ENCODE data around the gene FKBP10. TPM values are rescaled to one million over a fixed set of nuclear protein-coding genes. Genes with fewer than 3 reads are reported as not detected.

Gene FKBP10, protein sequence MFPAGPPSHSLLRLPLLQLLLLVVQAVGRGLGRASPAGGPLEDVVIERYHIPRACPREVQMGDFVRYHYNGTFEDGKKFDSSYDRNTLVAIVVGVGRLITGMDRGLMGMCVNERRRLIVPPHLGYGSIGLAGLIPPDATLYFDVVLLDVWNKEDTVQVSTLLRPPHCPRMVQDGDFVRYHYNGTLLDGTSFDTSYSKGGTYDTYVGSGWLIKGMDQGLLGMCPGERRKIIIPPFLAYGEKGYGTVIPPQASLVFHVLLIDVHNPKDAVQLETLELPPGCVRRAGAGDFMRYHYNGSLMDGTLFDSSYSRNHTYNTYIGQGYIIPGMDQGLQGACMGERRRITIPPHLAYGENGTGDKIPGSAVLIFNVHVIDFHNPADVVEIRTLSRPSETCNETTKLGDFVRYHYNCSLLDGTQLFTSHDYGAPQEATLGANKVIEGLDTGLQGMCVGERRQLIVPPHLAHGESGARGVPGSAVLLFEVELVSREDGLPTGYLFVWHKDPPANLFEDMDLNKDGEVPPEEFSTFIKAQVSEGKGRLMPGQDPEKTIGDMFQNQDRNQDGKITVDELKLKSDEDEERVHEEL
- 340 and 384 TPM in 2 replicates for total RNA-seq

DNA sequence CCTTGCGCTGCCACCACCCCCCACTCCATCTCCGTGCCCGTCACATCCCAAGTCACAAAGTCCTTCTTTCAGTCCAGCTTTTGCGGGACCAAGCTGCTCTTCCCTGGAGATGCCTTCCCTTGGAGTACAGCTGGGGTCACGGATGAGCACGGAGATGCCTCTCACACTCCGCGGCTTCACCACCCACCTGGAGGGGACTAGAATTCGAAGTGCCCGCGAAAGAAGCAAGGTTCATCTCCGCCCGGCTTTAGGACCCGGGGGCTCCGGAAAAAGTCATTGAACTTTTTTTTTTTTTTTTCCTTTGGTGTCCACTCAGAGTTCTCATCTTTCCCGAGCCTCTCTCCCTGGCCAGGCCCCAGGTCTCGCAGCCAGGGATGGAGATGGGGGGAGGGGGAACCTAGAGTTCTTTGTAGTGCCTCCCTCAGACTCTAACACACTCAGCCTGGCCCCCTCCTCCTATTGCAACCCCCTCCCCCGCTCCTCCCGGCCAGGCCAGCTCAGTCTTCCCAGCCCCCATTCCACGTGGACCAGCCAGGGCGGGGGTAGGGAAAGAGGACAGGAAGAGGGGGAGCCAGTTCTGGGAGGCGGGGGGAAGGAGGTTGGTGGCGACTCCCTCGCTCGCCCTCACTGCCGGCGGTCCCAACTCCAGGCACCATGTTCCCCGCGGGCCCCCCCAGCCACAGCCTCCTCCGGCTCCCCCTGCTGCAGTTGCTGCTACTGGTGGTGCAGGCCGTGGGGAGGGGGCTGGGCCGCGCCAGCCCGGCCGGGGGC is at the start of gene FKBP10:
TSS of gene FKBP10 (plus strand) at position 624 of the 771 bp plus-strand sequence. CDS start at position 655, 31 bp downstream.

DNA sequence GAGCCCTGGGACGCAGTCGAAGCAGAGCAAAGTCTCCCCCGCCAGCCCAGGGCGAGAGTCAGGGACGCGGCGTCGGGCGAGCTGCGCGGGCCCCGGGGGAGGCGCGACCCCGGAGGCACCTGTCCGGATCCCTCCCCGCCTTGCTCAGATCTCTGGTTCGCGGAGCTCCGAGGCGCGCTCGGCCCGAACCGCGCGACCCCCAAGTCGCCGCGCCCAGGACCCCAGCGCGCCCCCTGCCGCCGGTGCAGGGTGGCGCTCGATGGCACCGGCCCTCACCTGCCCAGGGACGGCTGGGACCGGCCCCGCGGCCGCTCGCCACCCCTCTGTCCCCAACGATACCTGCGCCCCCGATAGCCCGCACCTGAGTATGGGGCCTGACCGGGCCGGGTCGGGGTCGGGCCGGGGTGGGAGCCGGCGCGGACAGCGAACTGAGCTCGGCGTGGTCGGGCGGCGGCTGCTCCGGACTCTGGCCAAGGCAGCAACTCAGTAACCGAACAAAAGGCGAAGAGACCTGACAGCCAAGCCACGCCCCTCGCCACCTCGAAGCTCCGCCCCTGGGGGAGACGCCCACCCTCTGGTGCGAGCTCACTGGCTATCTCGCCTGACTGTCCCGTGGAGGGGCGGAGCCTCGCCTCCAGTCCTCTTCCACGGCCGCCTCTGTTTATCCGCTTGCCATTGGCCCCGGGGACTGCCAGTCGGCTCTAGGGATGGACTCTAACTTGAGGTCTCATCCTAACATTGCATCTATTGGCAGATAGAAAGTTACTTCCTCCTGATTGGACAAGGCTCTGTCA is 26.4 kb upstream of the FKBP10 start, which contains the start of gene JUP:
TSS of gene JUP (minus strand) at position 485 of the 794 bp plus-strand sequence. CDS start 14,857 bp downstream, outside the sequence.

DNA sequence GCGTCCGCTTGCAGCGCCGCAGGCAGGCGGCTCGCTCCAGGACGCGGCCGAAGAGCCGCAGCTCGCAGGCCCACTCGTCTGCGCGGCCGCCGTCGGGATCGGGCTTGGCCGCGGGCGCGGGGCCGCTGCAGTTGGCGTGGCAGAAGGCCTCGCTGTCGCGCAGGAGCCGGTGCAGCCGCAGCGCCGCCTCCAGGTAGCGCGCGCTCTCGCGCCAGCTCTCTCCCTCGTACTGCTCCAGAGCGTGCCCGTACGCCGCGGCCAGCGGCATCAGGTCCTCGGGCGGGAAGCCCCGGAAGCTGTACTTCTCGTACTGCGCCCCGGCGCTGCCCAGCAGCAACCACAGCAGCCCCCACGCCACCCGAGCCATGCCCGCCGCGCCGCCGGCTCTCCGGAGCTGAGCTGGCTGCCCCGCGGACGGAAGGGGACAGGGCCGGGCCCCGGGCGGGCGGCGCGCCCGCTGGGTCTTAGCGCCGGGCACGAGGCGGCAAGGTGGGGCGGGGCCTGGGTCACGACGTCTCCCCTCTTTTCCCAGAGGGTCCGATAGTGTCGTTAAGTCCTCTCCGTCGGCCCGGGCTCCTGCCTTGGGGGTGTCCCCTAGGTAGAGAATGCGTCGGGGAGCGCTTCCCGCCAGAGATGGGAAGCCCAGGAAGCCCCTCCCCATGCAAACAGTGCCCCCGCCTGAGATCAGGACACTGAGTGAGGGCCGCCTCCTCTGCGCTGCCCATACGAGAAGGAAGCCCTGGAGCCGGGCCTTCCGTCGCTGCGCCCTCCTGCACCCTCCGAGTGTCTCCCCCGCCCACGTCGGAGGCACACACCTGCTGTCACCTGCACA is 1.0 kb upstream of the FKBP10 start, which contains the start of gene P3H4:
TSS of gene P3H4 (minus strand) at position 401 of the 832 bp plus-strand sequence. CDS start at position 367, 34 bp downstream.

DNA sequence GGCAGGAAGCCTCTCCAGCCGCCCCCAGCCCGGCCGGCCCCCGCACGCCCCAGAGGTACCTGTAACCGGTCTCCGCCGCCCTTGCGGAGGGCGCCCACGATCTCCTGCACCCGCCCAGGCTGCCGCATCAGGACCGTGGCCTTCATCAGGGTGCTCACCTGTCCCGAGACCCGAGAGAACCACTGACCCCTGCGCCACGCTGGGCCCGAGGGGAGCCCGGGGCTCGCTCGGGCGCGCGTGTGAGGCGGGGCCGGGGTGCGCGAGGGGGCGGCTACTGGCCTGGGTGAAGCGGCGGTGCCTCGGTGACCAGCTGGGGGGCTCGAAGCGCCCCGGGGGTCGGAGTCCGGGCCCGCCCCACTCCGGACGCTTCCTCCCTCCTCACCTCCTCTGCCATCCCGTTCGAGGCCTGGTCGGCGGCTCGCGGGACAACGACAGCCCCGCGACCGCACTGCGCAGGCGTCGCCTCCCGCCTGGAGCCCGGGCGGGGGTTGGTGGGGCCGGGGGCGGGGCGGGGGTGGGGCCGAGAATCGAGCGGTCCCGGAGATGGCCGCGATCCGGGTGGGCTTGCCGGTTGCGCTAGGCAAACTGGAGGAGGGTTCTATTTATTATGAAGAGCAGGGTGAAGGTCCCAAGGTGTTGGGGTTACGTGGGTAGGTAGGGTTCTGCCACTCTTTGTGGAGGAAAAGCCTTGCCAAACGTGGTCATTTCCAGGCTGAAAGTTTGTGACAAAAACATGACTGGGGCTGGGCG is 23.2 kb downstream of the FKBP10 start, which contains the start of gene NT5C3B:
TSS of gene NT5C3B (minus strand) at position 433 of the 750 bp plus-strand sequence. CDS start at position 394, 39 bp downstream.

DNA sequence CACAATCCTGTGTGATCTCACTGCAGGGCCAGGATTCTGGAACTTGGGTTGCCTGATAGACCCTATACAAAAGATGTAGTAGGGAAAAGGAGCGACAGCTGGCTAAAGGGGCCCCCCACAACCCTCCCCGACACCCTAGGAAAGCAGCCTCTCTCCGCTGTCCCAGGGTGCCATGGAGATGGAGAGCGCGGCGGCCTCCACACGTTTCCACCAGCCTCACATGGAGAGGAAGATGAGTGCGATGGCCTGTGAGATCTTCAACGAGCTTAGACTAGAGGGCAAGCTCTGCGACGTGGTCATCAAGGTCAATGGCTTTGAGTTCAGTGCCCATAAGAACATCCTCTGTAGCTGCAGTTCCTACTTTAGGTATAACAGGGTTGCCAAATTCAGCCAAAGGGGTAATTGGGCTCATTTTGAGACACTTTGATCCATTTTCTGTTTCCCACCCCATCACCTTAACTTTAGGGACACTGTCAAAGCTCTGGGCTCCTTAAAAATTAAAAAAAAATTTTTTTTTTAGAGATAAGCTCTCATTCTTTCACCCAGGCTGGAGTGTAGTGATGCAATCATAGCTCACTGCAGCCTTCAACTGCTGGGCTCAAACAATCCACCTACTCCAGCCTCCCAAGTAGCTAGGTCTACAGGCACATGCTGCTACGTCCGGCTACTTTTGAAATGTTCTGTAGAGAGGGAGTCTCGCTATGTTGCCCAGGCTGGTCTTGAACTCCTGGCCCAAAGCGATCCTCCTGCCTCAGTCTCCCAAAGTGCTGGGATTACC is 25.1 kb downstream of the FKBP10 start, which contains the start of gene KLHL10:
TSS of gene KLHL10 (plus strand) at position 65 of the 778 bp plus-strand sequence. CDS start at position 173, 108 bp downstream.

DNA sequence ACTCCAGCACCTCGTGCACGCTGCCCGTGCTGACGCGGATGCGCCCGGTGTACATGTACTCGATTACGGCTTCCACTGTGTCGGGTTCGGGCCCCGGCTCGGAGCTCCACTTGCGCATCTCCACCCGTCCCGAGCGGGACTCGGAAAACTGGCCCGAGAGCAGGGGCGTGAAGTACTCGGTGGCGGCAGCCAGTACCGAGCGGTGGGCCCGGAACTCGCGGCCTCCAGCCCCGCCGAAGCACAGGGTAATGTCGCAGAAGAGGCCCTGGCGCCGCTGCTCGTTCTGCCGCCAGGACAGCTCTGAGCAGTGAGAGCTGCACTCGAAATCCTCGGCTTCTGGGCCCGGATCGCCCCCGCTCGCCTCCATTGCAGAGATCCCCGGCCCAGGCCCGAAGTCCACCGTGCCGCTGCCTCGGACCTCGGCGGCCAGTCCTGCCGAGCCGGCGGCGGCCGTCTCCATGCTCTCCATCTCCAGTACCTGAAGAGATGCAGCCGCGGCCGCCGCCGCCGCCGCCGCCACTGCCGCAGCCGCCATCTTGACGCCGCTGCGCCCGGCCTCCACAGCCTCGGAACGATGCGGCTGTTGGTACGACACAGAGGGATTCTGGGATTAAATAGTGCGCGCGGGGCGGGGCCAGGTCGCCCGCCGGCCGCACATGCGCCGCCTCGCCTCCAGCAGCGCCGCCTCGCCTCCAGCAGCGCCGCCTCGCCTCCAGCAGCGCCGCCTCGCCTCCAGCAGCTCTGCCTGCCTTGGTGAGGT is 52.2 kb downstream of the FKBP10 start, which contains the start of gene KLHL11:
TSS of gene KLHL11 (minus strand) at position 588 of the 760 bp plus-strand sequence. CDS start at position 535, 53 bp downstream.

Small RNA genes within 50 kb of the gene (small RNA-seq; reads per million reads assigned to genes)
- not detected for gene AC125257.2

Other genes with a start within 250 kb of the FKBP10 start
- not detected in 2 replicates for gene KRT9, start 240.9 kb upstream of the FKBP10 start, total RNA-seq
- gene KRT14, start 226.1 kb upstream of the FKBP10 start, total RNA-seq: 0.78 and 1.6 TPM in 2 replicates
- gene KRT16, start 200.2 kb upstream of the FKBP10 start, total RNA-seq: 2.7 and 4.1 TPM in 2 replicates
- 1.7 and 3.7 TPM in 2 replicates for gene KRT17, start 188.4 kb upstream of the FKBP10 start, total RNA-seq
- 98.0 and 127 TPM in 2 replicates for gene EIF1, start 124.1 kb upstream of the FKBP10 start, total RNA-seq
- gene GAST, start 100.7 kb upstream of the FKBP10 start, total RNA-seq: not detected in 2 replicates
- 0.11 TPM in 1 of 2 replicates, not detected in the other for gene HAP1, start 78.4 kb upstream of the FKBP10 start, total RNA-seq
- gene JUP, start 26.3 kb upstream of the FKBP10 start, total RNA-seq: 5.1 and 9.0 TPM in 2 replicates
- gene P3H4, start 1.1 kb upstream of the FKBP10 start, total RNA-seq: 41.6 and 49.8 TPM in 2 replicates
- 77.0 and 90.6 TPM in 2 replicates for gene NT5C3B, start 23.2 kb downstream of the FKBP10 start, total RNA-seq
- 0.13 and 0.43 TPM in 2 replicates for gene KLHL10, start 24.8 kb downstream of the FKBP10 start, total RNA-seq
- gene KLHL11, start 52.4 kb downstream of the FKBP10 start, total RNA-seq: 28.7 and 34.7 TPM in 2 replicates
- gene ACLY, start 105.9 kb downstream of the FKBP10 start, total RNA-seq: 109 and 118 TPM in 2 replicates
- gene ODAD4, start 117.6 kb downstream of the FKBP10 start, total RNA-seq: 1.3 and 3.9 TPM in 2 replicates
- 67.1 and 73.0 TPM in 2 replicates for gene CNP, start 153.8 kb downstream of the FKBP10 start, total RNA-seq
- 80.9 and 81.3 TPM in 2 replicates for gene DNAJC7, start 204.4 kb downstream of the FKBP10 start, total RNA-seq
- 23.5 and 26.4 TPM in 2 replicates for gene NKIRAS2, start 207.1 kb downstream of the FKBP10 start, total RNA-seq
- 0.11 and 0.26 TPM in 2 replicates for gene C17orf113, start 237.6 kb downstream of the FKBP10 start, total RNA-seq